Activated CD8-positive, alpha-beta T cell treated with anti-CD3 and anti-CD28 coated beads for 36 hours (primary cell): Measurements from ENCODE around the gene INSL3. TPM values are rescaled to one million over a fixed set of nuclear protein-coding genes. Genes with fewer than 3 reads are reported as not detected.

ENCODE experiments used
- ATAC-seq: fragments of 200-7000 bp; cut with Tn5 transposase; one replicate; pipeline ENCODE4 v1.10.0; 2021; ENCODE audit warnings: mild to moderate bottlenecking, moderate library complexity
- CTCF ChIA-PET: fragments of 350-600 bp; sonication (Branson Sonifier 250); formaldehyde crosslinking; loops from one replicate; lab custom pipeline; 2021; ENCODE audit warnings: antibody characterized with exemption; lab: Charles Lee
- POLR2A ChIA-PET: fragments of 350-600 bp; sonication (Branson Sonifier 250); formaldehyde crosslinking; loops from one replicate; lab custom pipeline; 2021; ENCODE audit warnings: antibody characterized with exemption; lab: Charles Lee
- DNase-seq: peaks from one replicate; pipeline ENCODE4 v3.0.0-alpha.2; 2020
- H3K27ac Mint-ChIP-seq: one replicate; pipeline ENCODE4 v1.8.0; 2021; ENCODE audit warnings: mild to moderate bottlenecking, mixed read lengths
- H3K27me3 Mint-ChIP-seq: one replicate; pipeline ENCODE4 v1.8.0; 2021; ENCODE audit warnings: mixed read lengths
- H3K36me3 Mint-ChIP-seq: one replicate; pipeline ENCODE4 v1.8.0; 2021; ENCODE audit warnings: low read depth, mixed read lengths
- H3K4me1 Mint-ChIP-seq: one replicate; pipeline ENCODE4 v1.8.0; 2021; ENCODE audit warnings: low read depth, mixed read lengths
- H3K4me3 Mint-ChIP-seq: one replicate; pipeline ENCODE4 v1.8.0; 2021; ENCODE audit warnings: mild to moderate bottlenecking, moderate library complexity, mixed read lengths
- H3K9me3 Mint-ChIP-seq: one replicate; pipeline ENCODE4 v1.8.0; 2021; ENCODE audit warnings: mixed read lengths
- CTCF ChIP-seq: fragments of 200-600 bp; IDR thresholded peaks from one replicate; pipeline ENCODE4 v1.8.0; 2022; ENCODE audit warnings: antibody characterized with exemption, mild to moderate bottlenecking
- intact Hi-C: fragments of 100-400 bp; cut with micrococcal nuclease; formaldehyde crosslinking; loops from one replicate; pipeline ENCODE4 v1.10.0; 2022
- total RNA-seq, 2 experiments: library from RNA; stranded (reverse); gene quantifications; one replicate each; pipeline ENCODE4 v1.2.3, GENCODE V29; 2021

Gene INSL3
- total RNA-seq, 2 experiments from 2014 or later: 5.9 to 6.9 TPM

- peak; percentile 91 for ATAC-seq
- Mint-ChIP-seq H3K27ac (no peak overlapping the region), H3K27me3 (no peaks in the 10 kb centered on the region), H3K4me3 (no peak overlapping the region), H3K4me1 (peaks cover 39% of the 10 kb centered on the region), H3K9me3 (no peaks in the 10 kb centered on the region), H3K36me3 (peaks cover 71% of the 10 kb centered on the region)
- ChIA-PET CTCF (interaction anchor here (1.6 kb wide), 1 partner anchor 17 kb away, joined by 3 read pairs; the partner anchor contains the start of gene RPL18A), POLR2A (interaction anchor here (0.9 to 2.2 kb wide), 5 partner anchors 8 to 122 kb away, joined by 3 to 11 read pairs (median 9); no protein-coding TSS in a partner anchor)
- no peak for TF ChIP-seq CTCF
- DNase-seq: peak; percentile 84
- intact Hi-C loops: no loop called here
These were observed 20.7 kb upstream of the INSL3 start for GRCh38 chr19:17841810-17842662.

DNA sequence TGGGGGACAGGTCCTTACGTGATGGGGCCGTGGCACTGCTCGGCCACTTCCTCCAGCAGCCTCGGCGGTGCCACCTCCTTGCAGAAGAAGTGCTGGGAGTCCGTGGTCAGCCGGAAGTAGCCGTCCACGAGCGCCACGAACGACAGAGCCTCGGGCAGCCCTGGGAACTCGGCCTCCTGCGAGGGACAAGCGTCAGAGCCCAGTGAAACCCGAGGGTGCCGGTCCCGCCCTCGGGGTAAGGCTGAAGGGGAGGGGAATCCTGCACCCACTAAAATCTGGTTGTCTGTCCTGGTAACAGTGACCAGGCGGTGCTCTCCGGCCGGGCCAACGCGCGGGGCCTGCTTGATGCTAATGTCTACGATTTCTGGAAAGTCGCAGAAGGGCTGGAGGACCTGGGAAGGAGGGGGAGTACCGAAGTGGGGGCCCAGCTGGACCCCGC lies 20.1 kb upstream of the INSL3 start:
- H3K36me3 Mint-ChIP-seq: peaks cover 73% of the 10 kb centered on the region
- DNase-seq: no peak
- H3K4me1 Mint-ChIP-seq: peaks cover 40% of the 10 kb centered on the region
- ChIA-PET POLR2A (interaction anchor here (0.8 to 1.1 kb wide), 2 partner anchors 10 to 121 kb away, joined by 3 read pairs; no protein-coding TSS in a partner anchor), CTCF (no interaction called here)
- no peak for ATAC-seq
- no peak overlapping the region for H3K4me3 Mint-ChIP-seq
- no peak overlapping the region for H3K27ac Mint-ChIP-seq
- intact Hi-C loops: no loop called here
- H3K27me3 Mint-ChIP-seq: no peaks in the 10 kb centered on the region
- H3K9me3 Mint-ChIP-seq: no peaks in the 10 kb centered on the region
- TF ChIP-seq CTCF: no peak

GRCh38 chr19:17840019-17840418 lies 18.7 kb upstream of the INSL3 start:
- TF ChIP-seq CTCF: no peak
- Mint-ChIP-seq H3K4me3 (no peak overlapping the region), H3K27ac (peak overlapping the region; percentile 5), H3K27me3 (no peaks in the 10 kb centered on the region), H3K4me1 (peaks cover 33% of the 10 kb centered on the region), H3K9me3 (no peaks in the 10 kb centered on the region), H3K36me3 (peaks cover 78% of the 10 kb centered on the region)
- no peak for ATAC-seq
- DNase-seq: no peak
- intact Hi-C loops: no loop called here
- ChIA-PET CTCF (no interaction called here), POLR2A (interaction anchor here (1.1 to 1.3 kb wide), 5 partner anchors 9 to 21 kb away, joined by 3 to 7 read pairs (median 4); partner anchors contain the start of gene RPL18A)

DNA sequence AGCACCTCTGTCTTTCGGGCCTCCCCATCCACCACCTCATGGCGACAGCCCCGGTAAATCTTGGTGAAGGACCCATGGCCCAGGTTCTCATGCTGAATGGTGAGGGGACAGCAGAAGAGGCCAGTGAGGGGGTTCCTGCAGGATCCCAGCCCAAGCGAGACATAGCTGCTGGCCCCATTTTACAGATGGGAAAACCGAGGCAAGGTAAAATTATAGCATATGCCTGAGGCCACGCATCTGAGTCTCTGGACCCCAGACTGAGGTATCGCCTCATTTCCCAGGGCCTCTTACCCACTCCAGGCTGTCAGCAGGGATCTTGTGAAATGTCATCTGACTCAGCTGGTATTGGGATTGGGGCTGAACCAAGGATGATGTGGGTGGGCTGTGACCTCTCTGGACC lies 16.7 kb upstream of the INSL3 start:
- H3K36me3 Mint-ChIP-seq: peaks cover 67% of the 10 kb centered on the region
- no peak overlapping the region for H3K4me3 Mint-ChIP-seq
- ATAC-seq (no peak), DNase-seq (no peak)
- no peak overlapping the region for H3K27ac Mint-ChIP-seq
- ChIA-PET POLR2A (interaction anchor here (1.7 to 2.7 kb wide), 3 partner anchors 10 to 22 kb away, joined by 4 to 10 read pairs (median 8); partner anchors contain the start of genes JAK3 and RPL18A), CTCF (interaction anchor here (0.7 kb wide), 1 partner anchor 21 kb away, joined by 3 read pairs; no protein-coding TSS in a partner anchor)
- TF ChIP-seq CTCF: no peak
- H3K9me3 Mint-ChIP-seq: no peaks in the 10 kb centered on the region
- intact Hi-C loops: no loop called here
- H3K4me1 Mint-ChIP-seq: peaks cover 15% of the 10 kb centered on the region
- no peaks in the 10 kb centered on the region for H3K27me3 Mint-ChIP-seq

DNA sequence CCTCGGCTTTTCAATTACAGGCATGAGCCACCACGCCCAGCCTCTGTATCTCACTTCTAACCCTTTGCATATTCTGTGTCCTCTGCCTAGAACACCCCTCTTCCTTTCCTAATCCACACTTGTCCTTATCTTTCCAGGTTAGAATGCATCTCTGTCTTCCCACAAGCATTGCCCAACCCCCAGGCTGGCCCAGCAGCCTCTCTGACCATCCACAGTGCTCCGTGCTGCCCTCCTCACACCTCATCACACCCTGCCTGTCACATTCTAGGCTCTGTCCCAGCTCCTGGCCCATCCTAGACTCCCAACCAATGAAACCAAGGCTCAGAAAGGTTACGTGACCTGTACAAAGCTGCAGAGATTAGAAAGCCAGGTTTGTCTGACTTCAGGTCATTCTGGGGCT lies 15.2 kb upstream of the INSL3 start:
- Mint-ChIP-seq H3K4me3 (no peak overlapping the region), H3K36me3 (peaks cover 71% of the 10 kb centered on the region), H3K27me3 (no peaks in the 10 kb centered on the region), H3K27ac (peak overlapping the region; percentile 0), H3K9me3 (peaks cover 1% of the 10 kb centered on the region), H3K4me1 (peaks cover 15% of the 10 kb centered on the region)
- ATAC-seq (no peak), DNase-seq (no peak)
- intact Hi-C loops: no loop called here
- POLR2A ChIA-PET: interaction anchor here (1.0 to 2.7 kb wide), 3 partner anchors 11 to 23 kb away, joined by 3 to 10 read pairs (median 8); partner anchors contain the start of genes JAK3 and RPL18A
- CTCF ChIA-PET: no interaction called here
- TF ChIP-seq CTCF: no peak
